NB4 (cell line): Measurements from ENCODE around the gene FUZ.
A peak's percentile ranks its signal among the peaks of the same experiment; 100 is the strongest.

ENCODE experiments used
- DNase-seq: peaks from one replicate; pipeline ENCODE4 v3.0.0; 2010; ENCODE audit warnings: low read depth
- H3K4me3 ChIP-seq: one replicate; pipeline ENCODE4 v1.5.1; 2011; ENCODE audit warnings: mild to moderate bottlenecking, low read depth, low read length, moderate library complexity
- MYC ChIP-seq: IDR thresholded peaks from 2 replicates; pipeline ENCODE4 v1.6.1; 2011; ENCODE audit warnings: low read depth, low read length
- POLR2A ChIP-seq: IDR thresholded peaks from 2 replicates; pipeline ENCODE4 v1.6.1; 2011; ENCODE audit warnings: mild to moderate bottlenecking; ENCODE audit not compliant: insufficient read length; ENCODE audit errors: extremely low read depth
- TF ChIP-seq, protein P1 (sequence below): IDR thresholded peaks from 2 replicates; pipeline ENCODE4 v1.6.1; 2011; ENCODE audit warnings: low read depth, low read length
- TF ChIP-seq, protein P2 (sequence below): IDR thresholded peaks from one replicate; pipeline ENCODE4 v1.5.1; 2012; ENCODE audit warnings: low read depth, low read length

Gene FUZ, protein sequence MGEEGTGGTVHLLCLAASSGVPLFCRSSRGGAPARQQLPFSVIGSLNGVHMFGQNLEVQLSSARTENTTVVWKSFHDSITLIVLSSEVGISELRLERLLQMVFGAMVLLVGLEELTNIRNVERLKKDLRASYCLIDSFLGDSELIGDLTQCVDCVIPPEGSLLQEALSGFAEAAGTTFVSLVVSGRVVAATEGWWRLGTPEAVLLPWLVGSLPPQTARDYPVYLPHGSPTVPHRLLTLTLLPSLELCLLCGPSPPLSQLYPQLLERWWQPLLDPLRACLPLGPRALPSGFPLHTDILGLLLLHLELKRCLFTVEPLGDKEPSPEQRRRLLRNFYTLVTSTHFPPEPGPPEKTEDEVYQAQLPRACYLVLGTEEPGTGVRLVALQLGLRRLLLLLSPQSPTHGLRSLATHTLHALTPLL

GRCh38 chr19:49812997-49813861, at the start of gene FUZ:
FUZ (minus strand) TSS chr19:49813292; CDS start chr19:49813106, 186 bp downstream.
- peak within 1 kb of the TSS; percentile 67 for H3K4me3 ChIP-seq
- TF ChIP-seq, protein P1, sequence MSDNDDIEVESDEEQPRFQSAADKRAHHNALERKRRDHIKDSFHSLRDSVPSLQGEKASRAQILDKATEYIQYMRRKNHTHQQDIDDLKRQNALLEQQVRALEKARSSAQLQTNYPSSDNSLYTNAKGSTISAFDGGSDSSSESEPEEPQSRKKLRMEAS = peak; percentile 69
- TF ChIP-seq POLR2A (peak; percentile 31), MYC (peak; percentile 79)
- TF ChIP-seq, protein P2, sequence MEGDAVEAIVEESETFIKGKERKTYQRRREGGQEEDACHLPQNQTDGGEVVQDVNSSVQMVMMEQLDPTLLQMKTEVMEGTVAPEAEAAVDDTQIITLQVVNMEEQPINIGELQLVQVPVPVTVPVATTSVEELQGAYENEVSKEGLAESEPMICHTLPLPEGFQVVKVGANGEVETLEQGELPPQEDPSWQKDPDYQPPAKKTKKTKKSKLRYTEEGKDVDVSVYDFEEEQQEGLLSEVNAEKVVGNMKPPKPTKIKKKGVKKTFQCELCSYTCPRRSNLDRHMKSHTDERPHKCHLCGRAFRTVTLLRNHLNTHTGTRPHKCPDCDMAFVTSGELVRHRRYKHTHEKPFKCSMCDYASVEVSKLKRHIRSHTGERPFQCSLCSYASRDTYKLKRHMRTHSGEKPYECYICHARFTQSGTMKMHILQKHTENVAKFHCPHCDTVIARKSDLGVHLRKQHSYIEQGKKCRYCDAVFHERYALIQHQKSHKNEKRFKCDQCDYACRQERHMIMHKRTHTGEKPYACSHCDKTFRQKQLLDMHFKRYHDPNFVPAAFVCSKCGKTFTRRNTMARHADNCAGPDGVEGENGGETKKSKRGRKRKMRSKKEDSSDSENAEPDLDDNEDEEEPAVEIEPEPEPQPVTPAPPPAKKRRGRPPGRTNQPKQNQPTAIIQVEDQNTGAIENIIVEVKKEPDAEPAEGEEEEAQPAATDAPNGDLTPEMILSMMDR = peak; percentile 13
- DNase-seq = peak; percentile 96

DNA sequence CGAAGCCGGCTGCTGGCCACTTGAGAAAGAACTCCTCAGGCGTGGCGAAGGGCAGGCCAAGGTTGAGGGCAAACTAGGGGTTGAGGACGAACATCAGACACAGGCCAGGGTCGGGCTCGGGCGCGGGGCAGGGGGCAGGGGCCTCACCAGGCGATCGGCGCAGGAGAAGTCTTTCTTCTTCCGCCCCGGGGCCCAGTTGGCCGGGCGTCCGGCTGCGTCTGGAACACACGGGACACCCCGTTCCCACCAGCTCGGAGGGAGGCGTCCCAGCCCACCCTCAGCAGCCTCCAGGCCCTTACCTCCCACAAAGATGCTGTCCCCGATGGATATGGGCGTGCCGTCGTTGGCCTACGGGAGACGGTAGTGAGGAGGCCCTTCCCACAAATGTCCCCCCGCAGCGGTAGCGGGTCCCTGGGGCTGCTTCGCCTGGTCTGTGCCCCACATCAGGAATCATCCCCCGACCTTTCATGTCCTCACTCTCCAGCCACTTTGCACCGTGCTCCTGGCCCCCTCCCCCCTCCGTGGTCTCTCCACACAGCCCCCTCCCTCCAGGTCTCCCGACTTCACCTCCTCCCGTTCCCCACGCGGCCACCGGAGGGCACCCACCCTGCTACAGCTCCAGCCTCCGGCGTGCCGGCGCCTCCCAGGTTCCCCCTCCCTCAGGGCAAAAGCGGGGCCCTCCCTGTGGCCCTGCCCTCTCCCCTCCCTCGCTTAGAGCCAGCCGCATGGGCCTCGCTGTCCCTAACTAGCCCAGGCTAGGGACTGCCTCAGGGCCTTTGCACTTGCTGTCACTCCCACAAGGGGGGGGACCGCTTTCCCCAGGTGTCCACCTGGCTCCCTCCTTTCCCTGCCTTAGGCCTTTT, 49.5 kb upstream of the FUZ start:
- peak; percentile 58 for DNase-seq
- no peak for TF ChIP-seq MYC
- TF ChIP-seq, protein P2 = peak; percentile 30
- no peak overlapping the region for H3K4me3 ChIP-seq

DNA sequence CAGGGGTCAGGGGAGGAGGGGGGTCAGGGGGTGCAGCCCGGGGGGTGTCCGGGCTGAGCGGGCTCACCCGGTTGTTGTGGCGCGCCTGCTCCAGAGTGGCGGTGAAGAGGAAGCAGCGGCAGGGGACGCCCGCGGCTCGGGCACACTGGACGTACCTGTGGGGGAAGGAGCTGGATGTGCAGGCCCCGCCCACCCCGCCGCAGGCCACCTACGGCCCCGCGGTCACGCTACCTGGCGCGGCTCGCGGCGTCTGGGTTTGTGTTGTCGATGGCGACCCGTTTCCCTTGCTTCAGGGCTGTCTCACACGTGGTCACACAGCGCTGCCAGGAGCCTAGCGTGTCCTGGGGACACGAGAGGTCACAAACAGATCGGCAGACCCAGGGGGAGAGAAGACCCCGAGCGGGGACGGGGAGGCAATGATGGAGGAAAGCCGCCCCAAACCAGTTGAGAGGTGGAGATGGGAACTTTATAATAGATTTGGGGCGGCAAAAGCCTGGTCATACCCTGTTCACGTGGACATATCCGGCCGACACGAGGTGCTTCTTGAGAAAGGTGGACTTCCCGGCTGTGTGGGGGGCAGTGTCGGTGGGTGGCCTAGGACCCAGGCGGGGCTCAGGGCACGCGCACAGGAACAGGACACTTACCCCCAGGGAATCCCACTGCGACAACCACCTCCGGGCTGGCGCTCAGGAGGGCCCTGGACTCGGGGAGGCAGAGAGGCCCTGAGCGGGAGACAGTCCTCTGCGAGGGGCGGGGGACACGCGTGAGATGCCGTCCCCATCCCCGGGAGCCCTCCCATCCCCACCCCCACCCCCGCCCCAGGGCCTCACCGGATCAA, 48.7 kb upstream of the FUZ start:
- no peak for TF ChIP-seq MYC
- TF ChIP-seq, protein P1 = no peak
- TF ChIP-seq, protein P2 = no peak
- no peak for TF ChIP-seq POLR2A
- H3K4me3 ChIP-seq = no peak overlapping the region
- DNase-seq = no peak

DNA sequence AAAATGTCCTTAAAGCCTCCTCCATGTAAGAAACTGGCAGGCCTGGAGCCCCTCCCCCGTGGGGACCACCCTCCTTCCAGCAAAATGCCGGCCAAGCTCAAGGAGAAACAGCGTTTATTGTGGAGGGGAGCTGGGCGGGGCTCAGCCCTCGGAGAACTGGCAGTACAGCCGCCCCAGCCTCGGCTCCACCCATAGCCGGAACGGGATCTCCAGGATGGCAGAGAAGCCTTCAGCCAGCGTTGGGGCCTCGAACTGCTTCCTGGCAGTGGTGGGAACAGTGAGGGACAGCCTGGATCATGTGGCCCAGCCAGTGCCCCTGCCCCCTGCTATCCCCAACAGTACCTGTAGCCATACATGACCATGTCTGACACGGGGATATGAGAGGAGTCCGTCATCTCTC, 48.0 kb upstream of the FUZ start:
- TF ChIP-seq, protein P2 = no peak
- TF ChIP-seq MYC = no peak
- TF ChIP-seq, protein P1 = no peak
- no peak for TF ChIP-seq POLR2A
- H3K4me3 ChIP-seq = no peak overlapping the region
- DNase-seq = no peak
